Measurements from ENCODE around the gene FAM228A. TPM values are rescaled to one million over a fixed set of nuclear protein-coding genes. Genes with fewer than 3 reads are reported as not detected.

Gene FAM228A
- total RNA-seq, 1 donor from 2014 or later: 0.69 TPM

GRCh38 chr2:24225499-24226242 is 50.8 kb downstream of the FAM228A start:
- no peak for DNase-seq

- no peak for DNase-seq
These were observed 53.6 kb downstream of the FAM228A start for GRCh38 chr2:24228470-24228869.

- DNase-seq: no peak
These were observed 56.6 kb downstream of the FAM228A start for GRCh38 chr2:24231461-24231881.

- no peak for DNase-seq
These were observed 58.5 kb downstream of the FAM228A start for GRCh38 chr2:24233321-24233720.

DNA sequence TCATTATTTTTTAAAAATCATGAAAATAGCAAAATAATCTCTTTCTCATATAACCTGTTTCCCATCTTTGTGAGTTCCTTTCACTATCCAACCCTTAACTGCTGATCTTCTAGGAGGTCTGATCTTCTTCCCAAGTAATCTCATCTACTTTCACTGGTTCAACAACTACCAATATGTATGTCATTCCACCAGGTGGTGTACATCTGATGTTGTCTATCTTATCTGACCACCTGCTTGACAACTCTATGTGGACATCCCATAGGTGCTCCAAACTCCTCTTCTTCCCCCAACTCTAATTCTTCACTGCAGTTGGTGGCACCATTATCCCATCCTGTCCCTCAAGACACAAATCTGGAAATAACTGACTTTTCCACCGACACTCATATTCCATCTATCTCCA is 62.5 kb downstream of the FAM228A start:
- DNase-seq: no peak

GRCh38 chr2:24238158-24238557 is 63.3 kb downstream of the FAM228A start:
- no peak for DNase-seq

DNA sequence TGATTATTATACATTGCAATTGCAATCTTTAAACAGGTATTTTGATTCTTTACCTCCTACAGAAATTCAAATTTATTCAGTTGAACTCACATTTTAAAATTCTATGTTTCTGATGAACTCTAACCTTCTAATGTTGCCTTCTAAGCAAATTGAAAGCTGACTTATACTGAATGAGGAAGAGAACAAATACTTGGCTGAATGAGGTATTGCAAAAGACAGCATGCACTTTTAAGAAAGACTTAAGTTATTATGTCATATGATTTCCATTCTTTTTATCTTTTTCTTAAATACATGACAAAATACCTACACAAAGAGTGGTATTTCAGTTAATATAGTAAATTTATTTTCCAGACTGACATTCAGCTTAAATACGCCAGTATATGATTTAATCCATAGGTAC is 64.7 kb downstream of the FAM228A start:
- DNase-seq: no peak

Other genes with a start within 250 kb of the FAM228A start
- gene ATAD2B, start 247.9 kb upstream of the FAM228A start, total RNA-seq: 46.8 TPM
- 18.8 TPM for gene UBXN2A, start 234.6 kb upstream of the FAM228A start, total RNA-seq
- gene MFSD2B, start 165.0 kb upstream of the FAM228A start, total RNA-seq: 1.7 TPM
- gene WDCP, start 127.7 kb upstream of the FAM228A start, total RNA-seq: 7.1 TPM
- 3.3 TPM for gene FKBP1B, start 125.3 kb upstream of the FAM228A start, total RNA-seq
- 94.8 TPM for gene SF3B6, start 98.7 kb upstream of the FAM228A start, total RNA-seq
- gene TP53I3, start 90.2 kb upstream of the FAM228A start, total RNA-seq: 25.7 TPM
- 0.49 TPM for gene PFN4, start 51.7 kb upstream of the FAM228A start, total RNA-seq
- gene FAM228B, start 51.6 kb upstream of the FAM228A start, total RNA-seq: 21.2 TPM
- 31.7 TPM for gene ITSN2, start 185.5 kb downstream of the FAM228A start, total RNA-seq